ENCODE results near the gene CHSY3. TPM values are rescaled to one million over a fixed set of nuclear protein-coding genes. Genes with fewer than 3 reads are reported as not detected.

Gene CHSY3
- total RNA-seq, 1 experiment from 2014 or later = 0.48 TPM

DNA sequence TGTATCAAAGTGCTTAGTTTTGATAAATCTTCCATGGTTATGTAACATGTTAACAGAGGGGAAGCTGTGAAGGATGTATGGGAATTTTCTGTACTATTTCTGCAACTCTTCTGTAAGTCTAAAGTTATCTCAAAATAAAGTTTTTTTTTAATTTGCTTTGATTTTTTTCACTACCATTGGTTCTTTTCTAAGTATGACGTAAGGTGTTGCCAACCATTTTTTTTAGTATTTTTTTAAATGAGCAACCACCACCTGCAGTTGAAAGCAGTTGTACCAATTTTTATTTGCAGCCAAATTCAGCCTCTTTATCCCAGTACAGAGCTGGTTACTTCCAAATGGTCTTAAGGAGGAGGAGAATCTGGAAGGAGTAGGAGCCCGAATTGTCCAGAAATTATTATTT lies 192.2 kb downstream of the CHSY3 start:
- no peak for DNase-seq (ENCODE audit: low read depth)

DNA sequence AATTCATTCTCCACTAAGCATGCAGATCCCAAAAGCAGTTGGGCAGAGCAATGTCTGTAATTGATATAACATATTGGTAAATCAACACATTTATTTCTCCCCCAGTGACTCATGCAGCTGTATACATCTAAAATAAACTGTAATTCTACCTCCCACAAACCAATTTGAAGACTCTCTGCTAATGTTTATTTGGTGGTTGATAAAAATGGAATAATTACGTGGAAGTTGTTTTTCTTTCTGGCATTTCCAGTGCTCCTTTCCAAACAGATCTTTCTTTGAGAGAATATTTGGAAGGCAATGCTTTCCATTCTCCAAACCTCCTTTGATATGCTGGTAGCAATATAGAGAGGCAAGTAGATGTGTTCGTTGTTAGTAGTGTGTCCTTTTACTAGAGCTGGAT lies 194.7 kb downstream of the CHSY3 start:
- no peak for DNase-seq (ENCODE audit: low read depth)

DNA sequence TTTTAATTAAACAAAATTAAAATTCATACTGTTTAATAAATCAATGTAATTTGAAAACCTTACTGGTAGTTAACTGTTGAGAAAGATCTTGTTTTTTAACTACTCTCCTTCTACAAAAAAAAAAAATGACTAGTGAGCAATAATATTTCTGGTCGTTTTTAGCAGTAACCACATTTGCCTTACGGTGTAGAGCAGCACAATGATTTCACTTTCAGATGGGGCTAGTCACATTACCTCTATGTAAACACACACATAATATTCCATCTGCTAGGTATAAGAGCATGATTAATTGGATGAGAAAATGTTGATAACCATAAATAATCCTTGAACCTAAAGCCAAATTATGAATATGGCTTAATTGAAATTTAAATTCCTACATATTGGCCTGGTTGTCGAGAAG lies 198.1 kb downstream of the CHSY3 start:
- DNase-seq (ENCODE audit: low read depth) = no peak

DNA sequence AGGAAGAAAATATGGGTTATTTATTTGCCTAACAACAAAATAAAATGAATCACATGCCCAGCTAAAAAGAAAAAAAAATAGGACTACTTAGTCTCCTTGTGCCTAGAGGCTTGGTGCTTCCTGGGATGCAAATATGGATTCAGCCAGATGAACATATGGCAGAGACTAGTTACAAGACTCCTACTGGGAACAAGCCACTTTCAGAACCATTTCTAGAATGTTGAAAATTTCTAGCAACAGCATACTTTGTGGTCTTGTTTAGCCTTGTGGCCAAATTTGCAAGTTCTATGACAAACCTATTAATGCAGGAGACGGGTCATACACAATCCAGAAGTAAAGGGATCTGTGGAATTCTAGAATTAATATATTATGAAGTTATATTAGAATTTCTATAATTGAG lies 198.7 kb downstream of the CHSY3 start:
- DNase-seq (ENCODE audit: low read depth) = no peak

DNA sequence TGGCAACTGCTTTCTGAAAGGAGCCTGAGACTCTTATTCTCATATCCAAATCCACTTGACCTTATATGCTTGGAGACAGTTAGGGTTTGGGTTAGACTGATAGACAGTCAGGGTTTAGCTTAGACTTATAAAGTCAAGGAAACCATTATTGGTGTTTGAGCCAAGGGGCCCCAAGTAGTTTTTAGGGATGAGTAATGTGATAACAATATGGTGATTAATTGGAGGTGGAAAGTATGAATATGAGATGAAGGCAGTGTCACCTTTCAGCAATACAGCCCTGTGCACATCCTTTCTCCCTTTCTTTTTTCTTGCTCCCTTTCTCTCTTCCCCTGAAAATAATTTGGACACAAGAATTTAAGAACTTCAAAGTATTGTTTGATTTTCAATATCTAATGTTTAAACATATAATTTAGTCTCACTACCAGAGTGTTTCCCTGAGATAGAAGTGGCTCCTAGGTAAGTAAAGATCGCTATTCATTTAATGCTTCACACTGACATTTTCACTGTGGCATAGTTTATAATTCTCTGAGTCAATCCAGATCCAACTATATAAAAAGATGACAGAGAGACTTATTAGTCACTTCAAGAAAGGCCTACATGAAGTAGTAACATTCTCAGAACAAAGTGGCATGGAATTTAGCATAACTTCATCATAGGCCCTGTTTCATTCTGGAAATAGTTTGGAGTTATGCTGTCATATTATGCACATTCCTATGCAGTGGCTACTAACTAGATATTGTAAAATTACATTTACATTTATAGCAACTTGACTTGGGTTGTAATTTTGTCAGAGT lies 200.8 kb downstream of the CHSY3 start:
- no peak for DNase-seq (ENCODE audit: low read depth)

DNA sequence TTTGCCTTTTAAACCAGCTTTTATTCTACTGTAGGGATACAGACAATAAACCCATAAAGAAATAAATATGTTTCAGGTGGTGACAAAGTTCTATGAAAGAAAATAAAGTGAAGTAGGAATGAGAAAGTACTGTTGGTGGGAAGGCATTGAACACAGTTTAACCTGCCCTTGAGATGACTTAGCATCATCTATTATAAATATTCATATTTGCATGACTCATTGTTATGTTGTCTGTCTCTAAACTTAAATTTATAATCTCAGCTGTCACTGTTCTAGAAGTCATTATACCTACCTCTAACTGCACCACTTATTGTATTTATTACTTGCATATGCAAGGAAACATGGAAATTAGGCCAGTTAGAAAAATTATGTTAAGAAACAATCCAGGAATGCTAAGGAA lies 202.2 kb downstream of the CHSY3 start:
- DNase-seq (ENCODE audit: low read depth) = no peak

DNA sequence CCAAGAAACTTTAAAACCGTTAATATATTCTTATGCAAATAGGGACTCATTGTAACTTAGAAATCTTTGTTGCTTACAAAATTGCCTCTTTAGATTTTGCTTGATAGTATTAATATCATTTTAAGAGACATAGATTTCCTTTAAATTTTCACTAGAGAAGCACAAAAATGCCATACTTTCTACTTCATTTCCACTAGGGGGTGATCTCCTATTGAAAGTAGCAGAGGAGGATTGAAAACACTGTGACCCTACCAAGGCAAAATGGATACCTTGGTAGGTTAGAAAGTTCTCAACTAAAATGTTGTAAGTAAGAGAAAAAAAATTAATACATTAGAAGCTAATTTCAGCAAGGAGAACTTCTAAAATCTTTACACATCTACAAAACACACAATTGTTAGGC lies 204.9 kb downstream of the CHSY3 start:
- DNase-seq (ENCODE audit: low read depth) = peak; percentile 17

DNA sequence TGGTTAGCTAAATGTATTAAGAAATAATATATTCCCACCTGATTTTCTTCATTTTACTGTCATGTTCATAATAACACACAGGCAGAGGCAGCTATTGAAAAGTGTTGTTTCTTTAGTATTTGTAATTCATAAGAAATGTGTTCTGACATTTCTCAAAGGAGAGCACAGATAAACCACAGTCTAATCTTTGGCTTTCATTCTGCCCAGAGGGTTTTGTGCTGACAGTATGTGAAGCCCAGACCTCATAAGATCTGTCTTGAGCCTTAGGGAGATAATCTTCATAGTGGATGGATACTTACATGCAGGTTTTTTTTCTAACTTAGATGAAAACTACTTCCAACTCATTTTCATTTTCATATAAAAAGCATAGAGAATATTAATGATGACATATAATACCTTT lies 206.1 kb downstream of the CHSY3 start:
- DNase-seq (ENCODE audit: low read depth) = no peak

DNA sequence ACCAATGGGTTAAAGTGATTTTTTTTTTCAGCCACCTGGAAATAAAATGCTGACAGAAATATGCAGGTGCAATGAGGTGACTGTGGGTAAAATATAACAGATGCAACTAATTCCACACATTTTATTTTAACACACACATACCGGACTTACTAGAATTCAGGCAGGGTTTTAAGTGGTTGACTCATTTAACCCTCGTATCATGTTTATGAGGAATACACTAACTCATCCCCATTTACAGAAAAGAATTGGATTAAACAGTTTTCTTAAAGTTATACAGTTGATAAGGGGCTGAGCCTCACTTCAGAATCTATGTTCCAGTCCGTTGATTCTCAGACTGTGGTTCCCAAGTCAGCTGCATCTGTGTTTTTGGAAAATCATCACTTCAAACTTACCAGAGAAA lies 207.5 kb downstream of the CHSY3 start:
- DNase-seq (ENCODE audit: low read depth) = no peak

DNA sequence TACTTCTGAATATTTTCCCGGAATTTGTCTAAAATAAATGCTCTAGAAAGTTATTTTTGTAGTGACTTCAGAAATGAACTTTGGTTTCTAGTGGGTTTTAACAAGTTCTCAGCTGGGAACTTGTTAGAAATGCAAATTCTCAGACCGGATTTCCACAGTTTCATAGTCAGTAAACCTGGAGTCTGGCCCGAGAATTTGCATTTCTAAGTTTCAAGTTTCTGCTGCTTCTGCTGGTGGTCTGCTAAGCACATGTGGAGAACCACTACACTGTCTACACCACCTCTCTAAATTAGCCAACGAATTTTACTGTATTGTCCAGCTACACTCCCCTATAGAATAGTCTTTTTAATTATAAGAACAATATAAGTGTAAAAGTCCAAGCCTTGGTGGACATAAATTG lies 208.0 kb downstream of the CHSY3 start:
- DNase-seq (ENCODE audit: low read depth) = no peak

DNA sequence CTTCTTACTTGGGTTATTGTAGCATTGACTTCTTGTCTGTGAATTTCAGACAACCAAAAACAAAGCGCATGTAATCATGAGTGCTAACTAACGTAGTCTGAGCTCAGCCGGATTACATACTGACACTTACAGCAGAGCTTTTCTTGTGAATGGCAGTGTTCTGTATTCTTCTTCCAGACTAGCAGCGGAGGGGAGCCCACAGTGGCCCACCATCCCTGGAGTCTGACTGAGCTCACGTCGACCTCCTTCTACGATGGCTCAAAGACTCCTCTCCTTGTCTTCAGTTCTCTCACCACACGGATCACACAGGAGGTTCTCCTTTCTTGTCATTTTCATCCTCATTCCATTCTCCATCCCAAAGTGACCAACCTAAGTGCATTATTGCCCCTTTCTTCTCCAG lies 211.4 kb downstream of the CHSY3 start:
- DNase-seq (ENCODE audit: low read depth) = no peak

DNA sequence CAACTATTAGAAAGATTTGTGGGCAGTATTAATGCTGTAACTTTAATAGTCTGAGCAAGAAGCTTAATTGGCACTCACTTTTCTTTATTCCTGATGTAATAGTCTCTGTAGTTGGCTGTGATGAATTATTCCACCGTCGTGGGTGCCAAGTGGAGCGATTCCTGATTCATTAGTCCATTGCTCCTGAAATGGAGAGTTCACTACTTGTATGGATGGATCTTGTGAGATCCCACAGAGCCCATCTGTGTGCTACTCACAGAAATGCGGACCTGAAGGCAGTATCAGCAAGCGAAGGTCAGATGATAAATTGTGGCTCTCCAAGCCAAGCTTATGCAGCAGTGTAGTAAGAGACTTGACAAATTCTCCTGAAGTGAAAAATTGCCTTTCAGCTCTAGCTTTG lies 212.2 kb downstream of the CHSY3 start:
- DNase-seq (ENCODE audit: low read depth) = no peak

DNA sequence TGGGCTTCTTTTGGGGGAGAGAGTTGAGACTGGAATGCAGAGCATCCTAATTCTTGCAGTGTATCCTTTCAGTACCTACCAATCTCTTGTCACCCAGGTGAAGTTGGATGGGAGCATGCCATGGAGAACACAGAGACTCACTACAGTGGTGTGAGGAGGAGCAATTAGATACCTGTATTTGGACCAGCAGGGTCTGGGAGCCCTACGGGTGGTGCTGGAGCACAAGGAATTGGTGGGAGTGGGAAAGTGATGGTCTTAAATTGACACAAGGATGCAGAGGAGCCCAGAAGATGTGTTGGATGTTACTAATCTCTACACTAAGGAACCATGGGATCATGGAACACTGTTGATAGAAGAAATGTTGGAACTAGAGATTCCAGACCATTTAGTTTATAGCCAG lies 212.7 kb downstream of the CHSY3 start:
- no peak for DNase-seq (ENCODE audit: low read depth)

DNA sequence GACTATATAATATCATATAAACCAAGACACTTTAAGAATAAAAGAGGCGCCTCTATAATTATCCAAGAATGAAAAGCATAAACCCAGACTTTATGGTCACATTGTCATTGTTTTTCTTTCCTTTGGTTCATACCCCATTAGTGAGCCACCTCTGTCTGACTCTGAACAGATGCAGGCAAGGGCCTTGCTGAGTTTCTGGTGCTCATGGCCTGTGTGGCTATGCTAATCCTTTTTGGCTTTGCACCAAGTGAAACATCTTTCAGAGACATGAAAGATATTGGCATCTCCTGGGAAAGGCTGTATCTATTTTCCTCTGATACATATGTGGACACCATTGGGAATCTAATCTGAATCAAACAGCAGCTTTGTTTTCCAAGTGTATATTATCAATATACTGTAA lies 222.5 kb downstream of the CHSY3 start:
- DNase-seq (ENCODE audit: low read depth) = no peak

DNA sequence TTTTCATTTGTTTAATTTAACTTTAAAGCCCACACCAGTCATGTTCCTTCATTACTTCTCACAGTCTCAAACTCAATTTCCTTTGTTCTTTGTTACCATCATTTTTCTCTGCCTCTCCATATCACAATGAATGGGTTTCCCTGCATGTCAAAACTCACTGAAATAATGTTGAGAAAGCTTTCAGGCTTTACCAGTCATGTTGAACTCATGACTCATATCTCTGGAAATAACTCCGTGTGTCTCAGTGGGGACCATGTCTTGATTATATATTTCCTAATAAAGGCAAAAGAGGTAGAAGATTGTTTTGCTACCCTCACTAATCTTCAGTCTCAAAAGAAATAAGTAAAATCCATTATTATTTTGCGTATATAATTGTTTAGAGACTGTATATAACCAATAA lies 231.2 kb downstream of the CHSY3 start:
- peak; percentile 1 for DNase-seq (ENCODE audit: low read depth)

DNA sequence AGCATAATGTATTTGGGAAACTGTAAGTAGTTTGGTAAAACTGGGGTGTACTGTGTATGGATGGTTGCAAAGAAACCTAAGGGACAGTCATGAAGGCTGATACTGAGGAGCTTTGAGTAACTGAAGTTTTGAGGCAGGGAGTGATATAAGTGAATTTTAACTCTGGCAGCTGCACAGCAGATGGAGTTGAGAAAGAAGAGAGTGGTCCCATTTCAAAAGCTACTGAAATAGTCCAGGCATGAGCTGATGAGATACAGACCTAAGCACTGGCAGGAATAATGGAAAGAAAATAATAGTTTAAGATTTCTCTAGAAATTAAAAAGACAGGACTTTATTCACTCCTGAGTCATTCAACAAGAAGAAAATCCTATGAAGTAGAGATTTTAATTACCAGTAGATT lies 232.0 kb downstream of the CHSY3 start:
- DNase-seq (ENCODE audit: low read depth) = no peak

DNA sequence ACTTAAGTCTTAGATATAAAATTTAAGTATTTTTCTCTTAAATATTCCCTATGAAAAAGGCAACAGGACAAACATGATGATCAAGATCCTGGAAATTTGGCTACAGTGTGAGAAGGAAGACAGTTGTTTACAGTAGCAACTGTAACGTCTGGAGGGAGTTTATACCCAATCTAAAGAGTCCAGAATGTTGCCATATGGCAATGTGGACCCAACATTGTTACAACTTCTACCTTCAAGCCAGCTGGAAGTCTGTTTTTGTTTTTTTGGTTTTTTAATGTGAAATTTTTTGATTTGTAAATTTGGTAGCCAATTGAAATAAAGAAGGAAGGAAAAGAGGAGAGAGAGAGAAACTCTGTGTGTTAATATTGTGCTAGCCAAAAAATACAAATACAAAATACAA lies 233.4 kb downstream of the CHSY3 start:
- no peak for DNase-seq (ENCODE audit: low read depth)

DNA sequence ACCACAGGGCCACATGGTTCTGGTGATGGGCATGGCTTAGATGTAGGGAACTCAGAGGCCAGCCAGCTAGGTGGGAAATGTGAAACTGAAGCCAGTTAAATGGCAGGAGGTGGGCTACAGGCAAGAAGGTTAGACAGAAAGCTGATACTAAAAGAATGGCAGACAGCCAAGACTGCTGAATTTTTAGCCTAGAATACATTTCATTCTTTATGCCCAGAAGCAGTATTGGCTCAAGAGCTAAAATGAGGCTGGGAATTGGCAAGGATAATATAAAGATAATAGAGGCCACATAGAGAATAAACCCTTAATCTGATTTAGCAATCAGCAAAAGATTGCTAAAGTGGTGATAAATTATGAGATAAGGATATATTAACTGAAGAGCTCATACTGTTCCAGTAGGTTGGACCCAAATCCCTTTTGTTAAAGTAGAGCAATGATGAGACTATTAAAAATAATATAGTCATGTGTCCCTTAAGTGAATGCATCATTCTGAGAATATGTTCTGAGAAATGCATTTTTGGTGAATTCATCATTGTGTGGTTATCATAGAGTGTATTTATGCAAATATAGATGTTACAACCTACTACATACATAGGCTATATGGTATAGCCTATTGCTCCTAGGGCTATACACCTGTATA lies 234.3 kb downstream of the CHSY3 start:
- no peak for DNase-seq (ENCODE audit: low read depth)

DNA sequence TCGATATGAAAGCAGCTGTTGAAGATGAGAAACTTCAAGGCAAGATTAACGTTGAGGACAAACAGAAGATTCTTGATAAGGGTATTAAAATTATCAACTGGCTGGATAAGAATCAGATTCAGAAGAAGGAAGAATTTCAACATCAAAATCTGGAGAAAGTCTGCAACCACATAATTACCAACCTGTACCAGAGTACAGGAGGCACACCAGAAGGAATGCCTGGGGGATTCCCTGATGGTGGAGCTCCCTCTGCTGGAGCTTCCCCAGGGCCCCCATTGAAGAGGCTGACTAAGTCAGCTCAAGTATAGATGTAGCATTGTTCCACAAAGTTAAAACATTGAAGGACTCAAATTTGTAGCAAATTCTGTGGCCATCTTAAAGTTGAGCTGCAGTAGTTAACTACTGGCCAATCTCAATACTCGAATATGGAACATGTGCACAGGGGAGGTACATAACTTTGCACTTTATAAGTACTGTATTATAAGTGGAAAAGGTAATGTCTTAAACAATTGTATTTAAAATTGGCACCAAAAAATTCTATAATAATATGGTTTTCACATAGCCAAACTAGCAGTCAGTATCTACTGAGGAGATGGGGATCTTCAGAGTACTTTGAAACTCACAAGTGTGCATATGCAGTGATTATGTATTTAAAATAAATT lies 237.5 kb downstream of the CHSY3 start:
- DNase-seq (ENCODE audit: low read depth) = no peak

DNA sequence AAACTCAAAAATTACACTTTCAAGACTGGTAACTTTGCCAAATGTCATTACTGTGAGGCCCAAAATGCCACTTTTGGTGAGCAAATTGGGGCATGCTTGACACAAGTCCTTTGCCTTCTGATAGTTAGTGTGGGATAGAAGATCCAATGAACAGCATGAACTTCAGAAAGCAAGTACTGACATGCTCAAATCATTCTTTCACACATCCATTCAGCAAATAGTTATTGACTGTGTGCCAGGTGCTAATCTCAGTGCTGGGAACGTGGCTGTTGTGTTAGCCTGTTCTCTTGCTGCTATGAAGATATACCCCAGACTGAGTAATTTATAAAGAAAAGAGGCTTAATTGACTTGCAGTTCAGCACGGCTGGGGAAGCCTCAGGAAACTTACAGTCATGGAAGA lies 247.0 kb downstream of the CHSY3 start:
- DNase-seq (ENCODE audit: low read depth) = no peak

DNA sequence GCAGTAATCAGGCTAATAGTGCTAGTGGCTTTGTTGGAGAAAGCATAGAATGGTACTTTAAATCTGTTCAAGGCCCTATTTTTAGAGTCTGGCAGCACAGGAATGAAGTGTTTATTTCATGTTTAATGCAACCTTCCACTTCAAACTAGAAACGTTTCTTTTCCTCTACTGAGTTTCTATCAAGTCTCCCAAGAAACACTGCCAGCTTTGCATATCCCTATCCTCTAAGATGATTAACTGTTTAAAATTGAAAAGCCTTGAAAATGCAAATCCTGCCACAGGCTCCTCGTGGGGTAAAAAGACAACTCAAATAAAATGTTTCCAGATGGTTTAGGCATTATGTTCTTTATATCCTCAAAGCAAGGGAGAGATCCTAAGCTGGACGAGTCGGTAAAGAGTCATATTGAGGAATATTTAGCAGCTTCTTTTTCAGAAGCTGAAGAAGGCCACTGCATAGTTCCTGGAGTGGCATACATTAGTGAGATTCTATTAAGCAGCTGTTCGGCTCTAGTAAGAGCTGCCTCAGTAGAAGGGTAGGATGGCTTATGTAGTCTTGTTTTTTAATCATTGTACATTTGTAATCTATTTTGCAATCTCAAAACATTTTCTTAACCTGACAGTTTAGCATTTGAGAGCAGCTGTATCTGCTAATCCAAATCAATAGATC lies 251.2 kb downstream of the CHSY3 start:
- no peak for DNase-seq (ENCODE audit: low read depth)

DNA sequence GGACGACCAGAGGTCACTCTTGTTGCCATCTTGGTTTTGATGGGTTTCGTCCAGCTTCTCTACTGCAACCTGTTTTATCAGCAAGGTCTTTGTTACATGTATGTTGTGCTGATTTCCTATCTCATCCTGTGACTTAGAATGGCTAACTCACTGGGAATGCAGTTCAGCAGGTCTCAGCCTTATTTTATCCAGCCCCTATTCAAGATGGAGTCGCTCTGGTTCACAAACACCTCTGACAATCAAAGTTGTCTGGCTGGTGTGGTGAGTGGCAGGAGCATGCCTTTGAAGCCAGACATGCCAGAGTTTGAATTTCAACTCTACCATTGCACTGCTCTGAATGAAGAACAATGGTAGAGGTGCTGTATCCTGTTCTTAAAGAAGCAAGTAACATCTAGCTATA lies 253.8 kb downstream of the CHSY3 start:
- no peak for DNase-seq (ENCODE audit: low read depth)

DNA sequence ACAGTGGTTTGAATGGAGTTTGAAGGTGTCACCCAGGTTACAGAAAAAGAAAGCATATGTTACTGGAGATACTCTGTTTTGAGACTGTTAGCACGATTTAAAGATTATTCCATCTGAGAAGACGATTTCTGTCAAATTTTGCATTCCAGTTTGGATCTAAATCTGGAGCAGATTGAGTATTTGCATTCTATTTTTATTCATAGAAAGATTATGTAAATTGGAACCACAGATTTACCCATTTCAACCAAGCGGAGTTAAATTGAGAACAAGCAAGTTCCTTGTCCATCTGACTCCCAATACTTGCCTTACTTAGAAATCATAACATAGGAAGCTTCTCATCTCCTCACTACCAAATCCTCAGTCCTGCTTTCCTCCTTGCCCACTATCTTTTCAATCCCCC lies 255.7 kb downstream of the CHSY3 start:
- no peak for DNase-seq (ENCODE audit: low read depth)

Data from RPMI7951 (cell line).